HEK293T (cell line): ENCODE measurements around the gene DNAAF6.

Experiments
- ARNT ChIP-seq: fragments of 450-650 bp; IDR thresholded peaks from 2 replicates; pipeline ENCODE4 v1.6.1; 2017; ENCODE audit warnings: mild to moderate bottlenecking
- CTBP1 ChIP-seq: fragments of 450-650 bp; IDR thresholded peaks from 2 replicates; pipeline ENCODE4 v1.6.1; 2016; ENCODE audit warnings: borderline replicate concordance
- ELF4 ChIP-seq: fragments of 450-650 bp; IDR thresholded peaks from 2 replicates; pipeline ENCODE4 v1.6.1; 2017; ENCODE audit warnings: antibody characterized with exemption
- FOXK2 ChIP-seq: fragments of 450-650 bp; IDR thresholded peaks from 2 replicates; pipeline ENCODE4 v1.6.1; 2016; ENCODE audit warnings: mild to moderate bottlenecking
- HDGF ChIP-seq: fragments of 450-650 bp; IDR thresholded peaks from 2 replicates; pipeline ENCODE4 v1.6.1; 2017; ENCODE audit warnings: antibody characterized with exemption, borderline replicate concordance
- L3MBTL2 ChIP-seq: fragments of 450-650 bp; conservative IDR thresholded peaks from 2 replicates; pipeline ENCODE4 v1.6.1; 2016; ENCODE audit warnings: mild to moderate bottlenecking
- LEF1 ChIP-seq: fragments of 450-650 bp; IDR thresholded peaks from 2 replicates; pipeline ENCODE4 v1.6.1; 2017; ENCODE audit warnings: mild to moderate bottlenecking, borderline replicate concordance
- NFRKB ChIP-seq: fragments of 450-650 bp; IDR thresholded peaks from 2 replicates; pipeline ENCODE4 v1.6.1; 2016; ENCODE audit warnings: mild to moderate bottlenecking, moderate library complexity
- SP1 ChIP-seq: fragments of 450-650 bp; IDR thresholded peaks from 2 replicates; pipeline ENCODE4 v1.6.1; 2017
- SUZ12 ChIP-seq: fragments of 450-650 bp; IDR thresholded peaks from 2 replicates; pipeline ENCODE4 v1.6.1; 2016; ENCODE audit warnings: mild to moderate bottlenecking
- TARDBP ChIP-seq: fragments of 450-650 bp; IDR thresholded peaks from 2 replicates; pipeline ENCODE4 v1.6.1; 2016

DNA sequence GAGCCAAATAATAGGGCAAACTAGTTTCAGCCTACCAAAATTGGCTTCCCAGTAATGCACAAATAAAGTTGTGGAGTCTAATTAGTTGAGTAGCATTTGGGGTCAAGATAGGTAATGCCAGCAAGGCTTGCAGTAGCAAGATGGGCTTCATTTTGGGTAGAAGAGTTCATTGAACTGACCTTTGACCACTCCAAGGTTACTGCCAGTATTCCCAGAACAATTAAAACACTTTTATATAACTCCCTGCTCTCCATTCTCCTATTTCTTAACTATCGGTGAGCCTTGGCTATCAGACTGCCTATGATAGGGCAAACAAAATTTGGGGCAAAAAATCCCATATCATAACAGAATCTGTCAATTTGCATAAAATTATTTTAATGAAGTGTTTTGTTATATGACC, 7.1 kb downstream of the DNAAF6 start:
- TF ChIP-seq SUZ12: no peak
- TF ChIP-seq L3MBTL2: no peak
- no peak for TF ChIP-seq SP1
- no peak for TF ChIP-seq LEF1
- TF ChIP-seq ELF4: no peak
- TF ChIP-seq TARDBP: no peak
- TF ChIP-seq NFRKB: no peak
- TF ChIP-seq CTBP1: no peak
- TF ChIP-seq FOXK2: no peak
- TF ChIP-seq ARNT: no peak
- TF ChIP-seq HDGF: no peak
